ENCODE results near the gene CTIF.

CTIF gene

DNA sequence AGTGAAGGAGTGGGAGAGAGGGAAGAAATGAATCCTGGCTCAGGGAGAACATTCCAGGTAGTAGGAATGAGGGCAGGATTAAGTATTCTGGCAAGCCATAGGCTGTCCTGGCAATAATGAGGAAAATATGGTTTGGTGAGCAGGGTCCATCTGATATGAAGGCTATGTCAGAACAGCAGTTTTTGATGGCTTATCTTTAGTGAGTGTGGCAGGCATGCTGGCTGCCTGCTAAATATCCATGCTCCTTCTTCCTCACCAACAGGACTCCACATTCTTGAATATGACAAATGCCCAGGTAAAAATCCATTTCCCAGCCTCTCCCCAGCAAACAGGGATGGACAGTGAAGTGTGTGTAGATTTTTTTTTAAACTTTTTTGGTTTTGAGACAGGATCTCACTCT, 13.2 kb upstream of the CTIF start:
- H3K4me3 ChIP-seq (ENCODE audit: low read length), result no peak overlapping the region
- TF ChIP-seq, protein P1, sequence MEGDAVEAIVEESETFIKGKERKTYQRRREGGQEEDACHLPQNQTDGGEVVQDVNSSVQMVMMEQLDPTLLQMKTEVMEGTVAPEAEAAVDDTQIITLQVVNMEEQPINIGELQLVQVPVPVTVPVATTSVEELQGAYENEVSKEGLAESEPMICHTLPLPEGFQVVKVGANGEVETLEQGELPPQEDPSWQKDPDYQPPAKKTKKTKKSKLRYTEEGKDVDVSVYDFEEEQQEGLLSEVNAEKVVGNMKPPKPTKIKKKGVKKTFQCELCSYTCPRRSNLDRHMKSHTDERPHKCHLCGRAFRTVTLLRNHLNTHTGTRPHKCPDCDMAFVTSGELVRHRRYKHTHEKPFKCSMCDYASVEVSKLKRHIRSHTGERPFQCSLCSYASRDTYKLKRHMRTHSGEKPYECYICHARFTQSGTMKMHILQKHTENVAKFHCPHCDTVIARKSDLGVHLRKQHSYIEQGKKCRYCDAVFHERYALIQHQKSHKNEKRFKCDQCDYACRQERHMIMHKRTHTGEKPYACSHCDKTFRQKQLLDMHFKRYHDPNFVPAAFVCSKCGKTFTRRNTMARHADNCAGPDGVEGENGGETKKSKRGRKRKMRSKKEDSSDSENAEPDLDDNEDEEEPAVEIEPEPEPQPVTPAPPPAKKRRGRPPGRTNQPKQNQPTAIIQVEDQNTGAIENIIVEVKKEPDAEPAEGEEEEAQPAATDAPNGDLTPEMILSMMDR (IDR thresholded peaks at IDR 0.05; ENCODE audit: insufficient read depth, low read depth, low read length, missing control alignments), result no peak
- DNase-seq (ENCODE audit: low read depth), result no peak

DNA sequence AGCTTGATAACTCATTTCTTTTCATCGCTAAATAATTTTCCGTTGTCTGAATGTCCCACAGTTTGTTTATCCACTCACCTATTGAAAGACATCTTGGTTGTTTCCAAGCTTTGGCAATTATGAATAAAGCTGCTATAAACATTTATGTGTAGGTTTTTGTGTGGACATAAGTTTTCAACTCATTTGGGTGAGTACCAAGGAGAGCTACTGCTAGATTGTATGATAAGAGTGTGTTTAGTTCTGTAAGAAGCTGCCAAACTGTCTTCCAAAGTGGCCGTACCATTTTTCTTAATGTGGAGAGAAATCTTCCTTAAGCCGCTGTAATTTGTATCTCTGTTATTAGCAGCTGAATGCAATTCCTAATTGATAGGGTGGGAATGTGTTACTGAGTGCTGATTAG, 11.4 kb upstream of the CTIF start:
- TF ChIP-seq, protein P1 (IDR thresholded peaks at IDR 0.05; ENCODE audit: insufficient read depth, low read depth, low read length, missing control alignments), result no peak
- no peak for DNase-seq (ENCODE audit: low read depth)
- H3K4me3 ChIP-seq (ENCODE audit: low read length), result no peak overlapping the region

DNA sequence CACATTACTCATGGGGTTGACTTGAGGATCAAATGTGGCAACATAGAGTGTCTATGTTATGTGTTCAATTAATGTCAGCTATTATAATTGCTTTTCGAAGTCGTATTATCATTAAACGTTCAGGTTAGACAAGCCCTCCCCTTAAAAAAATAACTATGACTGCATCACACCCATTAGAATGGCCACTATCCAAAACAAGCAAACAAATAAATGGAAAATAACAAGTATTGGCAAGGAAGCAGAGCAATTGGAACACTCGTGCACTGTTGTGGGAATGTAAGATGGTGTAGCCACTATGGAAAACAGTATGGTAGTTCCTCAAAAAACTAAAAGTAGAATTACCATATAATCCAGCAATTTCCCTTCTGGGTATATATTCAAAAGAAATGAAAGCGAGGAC, 10.0 kb upstream of the CTIF start:
- TF ChIP-seq, protein P1 (IDR thresholded peaks at IDR 0.05; ENCODE audit: insufficient read depth, low read depth, low read length, missing control alignments), result no peak
- no peak overlapping the region for H3K4me3 ChIP-seq (ENCODE audit: low read length)
- no peak for DNase-seq (ENCODE audit: low read depth)

DNA sequence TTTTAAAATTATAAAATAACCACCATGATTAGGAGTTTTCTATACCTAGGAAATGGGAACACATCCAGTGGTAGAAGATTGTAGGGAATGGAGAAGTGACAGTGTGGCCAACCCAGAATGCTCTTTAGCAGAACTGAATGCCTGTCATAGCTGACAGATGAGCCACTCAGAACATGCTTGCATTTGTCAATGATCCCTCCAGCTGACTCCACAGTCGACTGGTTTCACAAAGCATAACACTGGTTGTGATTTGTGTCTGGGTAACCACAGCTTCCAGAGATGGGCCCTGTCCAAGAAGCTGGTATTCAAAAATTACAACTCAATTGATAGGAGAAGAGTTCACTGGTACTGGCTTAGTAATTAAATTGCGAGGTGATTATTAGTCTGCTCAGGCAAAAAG, 9.0 kb upstream of the CTIF start:
- TF ChIP-seq, protein P1 (IDR thresholded peaks at IDR 0.05; ENCODE audit: insufficient read depth, low read depth, low read length, missing control alignments), result no peak
- DNase-seq (ENCODE audit: low read depth), result peak; percentile 81
- no peak overlapping the region for H3K4me3 ChIP-seq (ENCODE audit: low read length)

DNA sequence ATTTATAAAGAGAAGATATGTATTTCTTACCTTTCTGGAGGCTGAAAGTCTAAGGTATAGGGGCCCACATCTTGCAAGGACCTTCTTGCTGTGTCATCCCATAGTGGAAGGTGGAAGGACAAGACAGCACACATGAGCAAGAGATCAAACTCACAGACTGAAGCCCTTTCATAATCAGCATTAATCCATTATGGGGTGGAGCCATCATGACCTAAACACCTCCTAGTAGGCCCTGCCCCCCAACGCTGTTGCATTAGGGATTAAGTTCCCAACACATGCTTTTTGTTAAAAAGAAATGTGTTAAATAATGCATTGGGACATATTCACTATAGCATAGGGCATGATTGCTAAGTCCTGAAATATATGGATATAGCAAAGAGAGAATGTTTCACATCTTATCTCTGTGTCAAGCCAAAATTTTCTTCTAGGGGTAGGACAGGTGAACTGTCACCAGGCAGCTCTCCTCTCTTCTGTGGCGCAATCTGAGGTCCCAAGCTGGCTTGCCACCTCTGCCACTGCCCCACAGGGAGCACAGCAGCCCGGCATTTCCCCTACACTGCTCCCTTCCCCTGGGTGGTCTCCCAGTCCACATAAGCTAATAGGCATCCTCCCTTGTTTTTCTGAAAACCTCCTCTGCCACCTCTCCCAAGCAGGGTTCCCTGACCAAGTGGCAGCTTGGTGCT, 8.3 kb upstream of the CTIF start:
- DNase-seq (ENCODE audit: low read depth), result peak; percentile 45
- TF ChIP-seq, protein P1 (IDR thresholded peaks at IDR 0.05; ENCODE audit: insufficient read depth, low read depth, low read length, missing control alignments), result no peak
- H3K4me3 ChIP-seq (ENCODE audit: low read length), result no peak overlapping the region

DNA sequence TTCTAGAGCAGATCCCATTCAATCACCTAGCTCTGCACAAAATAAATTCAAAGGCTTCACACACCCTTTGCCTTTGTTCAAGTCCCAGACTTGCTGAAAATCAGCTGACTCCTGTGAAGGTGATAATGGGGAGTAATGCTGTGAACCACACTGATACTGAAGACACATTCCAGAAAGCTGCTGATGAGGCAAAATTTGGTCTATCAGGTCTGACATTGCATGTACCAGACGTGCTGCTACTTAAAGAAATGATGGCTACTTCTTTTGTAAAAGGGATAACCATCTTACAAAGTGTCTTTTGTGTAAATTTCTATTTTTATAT, 7.8 kb upstream of the CTIF start:
- TF ChIP-seq, protein P1 (IDR thresholded peaks at IDR 0.05; ENCODE audit: insufficient read depth, low read depth, low read length, missing control alignments), result no peak
- DNase-seq (ENCODE audit: low read depth), result no peak
- H3K4me3 ChIP-seq (ENCODE audit: low read length), result no peak overlapping the region

DNA sequence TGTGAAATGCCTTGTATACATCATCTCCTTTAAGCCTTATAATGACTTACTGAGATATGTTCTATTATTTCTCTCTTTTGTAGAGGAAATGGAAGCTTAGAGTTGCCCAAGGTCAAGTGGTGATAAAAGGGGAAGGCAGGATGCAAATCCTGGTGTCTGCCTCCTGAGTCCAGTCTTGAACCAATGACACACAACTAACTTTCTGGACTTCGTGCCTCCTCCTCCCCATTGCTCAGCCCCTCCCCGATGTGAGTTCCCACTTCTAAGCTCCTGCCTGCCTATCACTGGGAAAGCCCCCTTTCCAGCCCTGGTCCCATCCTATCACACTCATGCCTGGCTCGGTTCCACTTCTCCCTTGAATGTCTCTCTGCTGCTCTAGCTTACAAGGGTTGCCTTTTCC, 6.9 kb upstream of the CTIF start:
- DNase-seq (ENCODE audit: low read depth), result no peak

More for the DNA sequence above, 6.9 kb upstream of the CTIF start:
- no peak overlapping the region for H3K4me3 ChIP-seq (ENCODE audit: low read length)
- TF ChIP-seq, protein P1 (IDR thresholded peaks at IDR 0.05; ENCODE audit: insufficient read depth, low read depth, low read length, missing control alignments), result no peak
